Panc1 (cell line): Measurements from ENCODE around the gene TNFRSF21. TPM values are rescaled to one million over a fixed set of nuclear protein-coding genes. Genes with fewer than 3 reads are reported as not detected.

ENCODE experiments used
- total RNA-seq: library from RNA; stranded (reverse); gene quantifications from one replicate; pipeline ENCODE4 v1.2.1, GENCODE V29; 2021; ENCODE audit not compliant: unreplicated experiment

TNFRSF21 gene
- total RNA-seq, 1 experiment from 2014 or later = 76.0 TPM

Other genes with a start within 250 kb of the TNFRSF21 start
- gene CD2AP, start 167.9 kb upstream of the TNFRSF21 start, total RNA-seq = 41.8 TPM